H7 (cell line): Measurements from ENCODE around the gene ARPP21. TPM values are rescaled to one million over a fixed set of nuclear protein-coding genes. Genes with fewer than 3 reads are reported as not detected.

Experiments
- DNase-seq: peaks from one replicate; pipeline ENCODE4 v3.0.0; 2012
- H3K27me3 ChIP-seq: 2 replicates; pipeline ENCODE4 v1.6.0; 2011; ENCODE audit warnings: mild to moderate bottlenecking, low read length; ENCODE audit not compliant: control insufficient read depth, insufficient read depth
- H3K36me3 ChIP-seq: replicated peaks from 2 replicates; pipeline ENCODE4 v1.5.1; 2011; ENCODE audit warnings: low read length; ENCODE audit not compliant: control insufficient read depth, insufficient read depth
- H3K4me3 ChIP-seq: 2 replicates; pipeline ENCODE4 v1.5.1; 2011; ENCODE audit warnings: low read depth, mild to moderate bottlenecking, control low read depth, low read length, moderate library complexity; ENCODE audit not compliant: insufficient read depth
- total RNA-seq: library from RNA; depleted of rRNA; stranded (reverse); fragments of >200 nt; shearing (Covaris generic); gene quantifications from 2 replicates; pipeline ENCODE4 v1.2.3, GENCODE V29; 2014

The ARPP21 gene
- total RNA-seq, 1 experiment from 2014 or later = not detected

GRCh38 chr3:35677797-35678196 lies 38.5 kb downstream of the ARPP21 start:
- DNase-seq = no peak
- H3K4me3 ChIP-seq = no peak overlapping the region
- no peaks in the 10 kb centered on the region for H3K27me3 ChIP-seq
- no peaks in the 10 kb centered on the region for H3K36me3 ChIP-seq

GRCh38 chr3:35678643-35679161 lies 39.4 kb downstream of the ARPP21 start:
- Histone ChIP-seq H3K4me3 (no peak overlapping the region), H3K36me3 (no peaks in the 10 kb centered on the region), H3K27me3 (no peaks in the 10 kb centered on the region)
- DNase-seq = no peak

GRCh38 chr3:35679409-35680080 lies 40.2 kb downstream of the ARPP21 start:
- H3K4me3 ChIP-seq = no peak overlapping the region
- no peak for DNase-seq
- H3K36me3 ChIP-seq = no peaks in the 10 kb centered on the region
- no peaks in the 10 kb centered on the region for H3K27me3 ChIP-seq

GRCh38 chr3:35680866-35681650 lies 41.7 kb downstream of the ARPP21 start:
- Histone ChIP-seq H3K36me3 (no peaks in the 10 kb centered on the region), H3K27me3 (no peaks in the 10 kb centered on the region), H3K4me3 (no peak overlapping the region)
- DNase-seq = no peak

GRCh38 chr3:35685153-35685552 lies 45.8 kb downstream of the ARPP21 start:
- no peak for DNase-seq
- Histone ChIP-seq H3K4me3 (no peak overlapping the region), H3K27me3 (no peaks in the 10 kb centered on the region), H3K36me3 (no peaks in the 10 kb centered on the region)

- no peaks in the 10 kb centered on the region for H3K27me3 ChIP-seq
- no peak overlapping the region for H3K4me3 ChIP-seq
- H3K36me3 ChIP-seq = no peaks in the 10 kb centered on the region
- DNase-seq = no peak
These were observed 49.5 kb downstream of the ARPP21 start for GRCh38 chr3:35688826-35689225.

GRCh38 chr3:35690271-35690670 lies 50.9 kb downstream of the ARPP21 start:
- Histone ChIP-seq H3K36me3 (no peaks in the 10 kb centered on the region), H3K4me3 (no peak overlapping the region), H3K27me3 (no peaks in the 10 kb centered on the region)
- DNase-seq = no peak

GRCh38 chr3:35705904-35706303 lies 66.6 kb downstream of the ARPP21 start:
- DNase-seq = no peak
- Histone ChIP-seq H3K27me3 (no peaks in the 10 kb centered on the region), H3K4me3 (no peak overlapping the region), H3K36me3 (no peaks in the 10 kb centered on the region)

- no peaks in the 10 kb centered on the region for H3K36me3 ChIP-seq
- DNase-seq = no peak
- H3K27me3 ChIP-seq = no peaks in the 10 kb centered on the region
- no peak overlapping the region for H3K4me3 ChIP-seq
These were observed 68.6 kb downstream of the ARPP21 start for GRCh38 chr3:35707904-35708303.

- H3K36me3 ChIP-seq = no peaks in the 10 kb centered on the region
- no peak overlapping the region for H3K4me3 ChIP-seq
- H3K27me3 ChIP-seq = no peaks in the 10 kb centered on the region
- DNase-seq = no peak
These were observed 69.3 kb downstream of the ARPP21 start for GRCh38 chr3:35708394-35709271.

GRCh38 chr3:35709691-35710090 lies 70.4 kb downstream of the ARPP21 start:
- H3K4me3 ChIP-seq = no peak overlapping the region
- no peak for DNase-seq

GRCh38 chr3:35710554-35710953 lies 71.2 kb downstream of the ARPP21 start:
- Histone ChIP-seq H3K4me3 (no peak overlapping the region), H3K27me3 (no peaks in the 10 kb centered on the region), H3K36me3 (no peaks in the 10 kb centered on the region)
- DNase-seq = no peak

More at GRCh38 chr3:35709691-35710090, 70.4 kb downstream of the ARPP21 start:
- no peaks in the 10 kb centered on the region for H3K27me3 ChIP-seq
- H3K36me3 ChIP-seq = no peaks in the 10 kb centered on the region

GRCh38 chr3:35718921-35719320 lies 79.6 kb downstream of the ARPP21 start:
- no peak overlapping the region for H3K4me3 ChIP-seq
- no peaks in the 10 kb centered on the region for H3K36me3 ChIP-seq
- H3K27me3 ChIP-seq = peaks cover 15% of the 10 kb centered on the region
- DNase-seq = no peak

- H3K36me3 ChIP-seq = no peaks in the 10 kb centered on the region
- H3K4me3 ChIP-seq = no peak overlapping the region
- DNase-seq = no peak
- H3K27me3 ChIP-seq = peaks cover 34% of the 10 kb centered on the region
These were observed 82.3 kb downstream of the ARPP21 start for GRCh38 chr3:35721628-35722027.
